Tibial artery (tissue), 4 donors: Measurements from ENCODE around the gene SLC39A10.
"Not testable (repeated sequence)": the region's sequence is repeated elsewhere in the genome, so short reads cannot be mapped to it uniquely, and the experiment has no call there.

Source experiments
- DNase-seq, 2 donors: peaks; one replicate each; pipeline ENCODE4 v3.0.0-alpha.2; 2019
- H3K27ac ChIP-seq, 2 donors: fragments of 200-600 bp; sonication (generic) in 1 of 2; 1 replicate in 1 of 2; 2 replicates in 1 of 2; pipeline ENCODE4 v1.5.1; 2018 to 2019; ENCODE audit warnings: mild to moderate bottlenecking in 1 of 2
- H3K27me3 ChIP-seq, 2 donors: fragments of 200-600 bp; sonication (generic) in 1 of 2; one replicate each; pipeline versions ENCODE4 v1.5.1 to v1.6.0; 2016 to 2019
- H3K36me3 ChIP-seq, 3 donors: fragments of 200-600 bp; sonication (generic) in 2 of 3; one replicate each; pipeline ENCODE4 v1.5.1; 2016 to 2019; ENCODE audit warnings: mild to moderate bottlenecking in 2 of 3
- H3K4me1 ChIP-seq, 4 donors: fragments of 200-600 bp; sonication (generic) in 2 of 4; 1 replicate in 3 of 4; 2 replicates in 1 of 4; pipeline ENCODE4 v1.5.1; 2016 to 2019
- H3K4me3 ChIP-seq, 2 donors: fragments of 200-600 bp; sonication (generic) in 1 of 2; 1 replicate in 1 of 2; 2 replicates in 1 of 2; pipeline ENCODE4 v1.5.1; 2018 to 2019; ENCODE audit warnings: mild to moderate bottlenecking in 2 of 2
- H3K9me3 ChIP-seq, 3 donors: fragments of 200-600 bp; sonication (generic) in 1 of 3; one replicate each; pipeline ENCODE4 v1.5.1; 2016 to 2019
- intact Hi-C: fragments of 100-400 bp; cut with DNase I; formaldehyde crosslinking; loops from one replicate; pipeline ENCODE4 v1.15.0; 2023; ENCODE audit warnings: low total_unique reads
- TF ChIP-seq, protein P1 (sequence below), 2 experiments: fragments of 200-600 bp in 1 of 2; fragments of 450-650 bp in 1 of 2; IDR thresholded peaks; one replicate each; pipeline ENCODE4 v1.5.1; 2017 to 2019; ENCODE audit warnings: antibody characterized with exemption in 2 of 2, mild to moderate bottlenecking in 1 of 2, moderate library complexity in 1 of 2

Gene SLC39A10

DNA sequence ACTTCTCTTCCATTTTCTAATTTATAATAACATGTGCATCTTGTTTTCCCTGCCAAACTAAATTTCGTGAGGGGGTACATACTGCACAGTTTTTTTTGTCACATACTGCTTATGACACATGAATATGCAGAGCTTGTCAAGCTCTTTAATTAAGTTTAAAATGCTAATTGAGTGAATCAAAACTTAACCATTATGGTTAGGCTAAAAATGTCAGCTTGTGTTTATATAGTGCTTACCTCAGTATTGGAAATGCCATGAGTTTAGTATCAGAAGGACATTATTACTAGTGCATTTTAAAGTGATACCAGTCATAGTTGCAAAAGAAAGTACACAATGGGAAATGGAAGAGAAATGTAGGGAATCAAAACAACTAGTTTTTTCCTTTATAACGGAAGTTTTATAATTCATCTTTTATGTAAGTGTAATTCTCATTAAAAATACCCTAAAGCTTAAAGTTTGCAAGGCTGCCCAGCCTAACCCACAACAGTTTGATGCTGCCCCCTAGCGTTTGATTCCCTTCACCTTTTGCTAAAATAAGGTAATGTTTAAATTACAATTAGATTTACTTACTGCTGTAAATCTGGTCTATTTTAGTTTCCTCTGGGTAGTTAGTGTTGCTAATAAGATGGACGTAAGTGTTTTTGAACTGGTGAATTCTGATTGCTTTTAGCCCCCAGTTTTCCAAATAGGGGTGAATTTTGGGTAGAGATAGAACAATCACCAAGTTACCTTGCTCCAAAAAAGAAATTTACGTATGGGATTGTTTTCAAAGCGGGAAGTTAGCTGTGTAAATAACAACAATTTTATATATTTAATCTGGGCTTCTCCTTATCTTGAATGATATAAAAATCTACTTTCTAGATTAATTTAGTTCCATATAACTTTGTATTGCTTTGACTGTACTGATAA is 3.2 kb downstream of the SLC39A10 start:
- DNase-seq = peak; percentile 70 to 71
- H3K27me3 ChIP-seq = no peaks in the 10 kb centered on the region
- H3K9me3 ChIP-seq = no peaks in the 10 kb centered on the region
- peak overlapping the region in 1 of 2 donors; percentile 97 for H3K27ac ChIP-seq
- H3K4me1 ChIP-seq = peaks cover 0 to 36% (median 11%) of the 10 kb centered on the region in 4 donors
- TF ChIP-seq, protein P1, sequence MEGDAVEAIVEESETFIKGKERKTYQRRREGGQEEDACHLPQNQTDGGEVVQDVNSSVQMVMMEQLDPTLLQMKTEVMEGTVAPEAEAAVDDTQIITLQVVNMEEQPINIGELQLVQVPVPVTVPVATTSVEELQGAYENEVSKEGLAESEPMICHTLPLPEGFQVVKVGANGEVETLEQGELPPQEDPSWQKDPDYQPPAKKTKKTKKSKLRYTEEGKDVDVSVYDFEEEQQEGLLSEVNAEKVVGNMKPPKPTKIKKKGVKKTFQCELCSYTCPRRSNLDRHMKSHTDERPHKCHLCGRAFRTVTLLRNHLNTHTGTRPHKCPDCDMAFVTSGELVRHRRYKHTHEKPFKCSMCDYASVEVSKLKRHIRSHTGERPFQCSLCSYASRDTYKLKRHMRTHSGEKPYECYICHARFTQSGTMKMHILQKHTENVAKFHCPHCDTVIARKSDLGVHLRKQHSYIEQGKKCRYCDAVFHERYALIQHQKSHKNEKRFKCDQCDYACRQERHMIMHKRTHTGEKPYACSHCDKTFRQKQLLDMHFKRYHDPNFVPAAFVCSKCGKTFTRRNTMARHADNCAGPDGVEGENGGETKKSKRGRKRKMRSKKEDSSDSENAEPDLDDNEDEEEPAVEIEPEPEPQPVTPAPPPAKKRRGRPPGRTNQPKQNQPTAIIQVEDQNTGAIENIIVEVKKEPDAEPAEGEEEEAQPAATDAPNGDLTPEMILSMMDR (IDR thresholded peaks at IDR 0.05) = peak; percentile 70 to 81
- intact Hi-C loops = loop anchor here (10.0 kb wide), 2 partner anchors 255 to 405 kb away; partner anchors contain the start of gene DNAH7
- H3K36me3 ChIP-seq = no peaks in the 10 kb centered on the region
- H3K4me3 ChIP-seq = peak overlapping the region in 1 of 2 donors; percentile 74

DNA sequence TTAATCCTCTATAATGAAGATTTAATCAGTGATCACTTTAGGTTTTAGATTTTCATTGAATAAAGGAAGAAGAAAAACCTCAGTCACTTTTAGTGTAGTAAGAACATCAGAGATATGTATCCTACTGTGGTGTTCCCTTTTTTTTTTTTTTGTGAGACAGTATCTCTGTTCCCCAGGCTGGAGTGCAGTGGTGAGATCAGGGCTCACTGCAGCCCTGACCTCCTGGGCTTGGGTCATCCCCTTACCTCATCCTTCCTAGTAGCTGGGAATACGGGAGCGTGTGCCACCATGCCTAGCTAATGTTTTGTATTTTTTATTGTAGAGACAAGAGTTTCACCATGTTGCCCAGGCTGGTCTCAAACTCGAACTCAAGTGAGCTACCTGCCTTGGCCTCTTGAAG is 5.1 kb downstream of the SLC39A10 start:
- intact Hi-C loops = loop anchor here (10.0 kb wide), 1 partner anchor 257 kb away; no protein-coding TSS in a partner anchor
- TF ChIP-seq, protein P1 (IDR thresholded peaks at IDR 0.05) = no peak
- Histone ChIP-seq H3K27ac (no peak overlapping the region), H3K27me3 (no peaks in the 10 kb centered on the region), H3K9me3 (no peaks in the 10 kb centered on the region), H3K36me3 (no peaks in the 10 kb centered on the region), H3K4me3 (no peak overlapping the region), H3K4me1 (peaks cover 0 to 52% (median 11%) of the 10 kb centered on the region in 4 donors)
- no peak for DNase-seq

DNA sequence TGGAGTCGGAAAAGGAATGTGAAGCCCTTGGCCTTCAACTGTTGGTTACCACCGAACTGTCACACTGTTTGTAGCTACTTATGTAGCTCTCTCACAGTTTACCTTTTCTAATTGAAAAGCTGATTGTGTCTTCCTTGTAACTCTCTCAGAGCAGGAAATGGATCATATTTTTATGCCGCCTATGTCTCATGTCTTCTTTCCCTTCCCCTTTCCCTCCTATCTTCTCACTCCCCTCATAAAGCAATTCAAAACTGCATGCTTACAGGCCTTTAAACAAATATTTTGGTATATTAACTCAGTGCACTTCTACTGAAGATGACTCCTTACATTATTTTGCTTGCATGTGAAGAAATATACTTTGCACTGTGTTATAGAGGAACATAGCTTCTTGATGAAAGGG is 6.0 kb downstream of the SLC39A10 start:
- DNase-seq = no peak
- H3K36me3 ChIP-seq = no peaks in the 10 kb centered on the region
- TF ChIP-seq, protein P1 (IDR thresholded peaks at IDR 0.05) = no peak
- intact Hi-C loops = loop anchor here (10.0 kb wide), 1 partner anchor 258 kb away; no protein-coding TSS in a partner anchor
- no peaks in the 10 kb centered on the region for H3K27me3 ChIP-seq
- no peaks in the 10 kb centered on the region for H3K9me3 ChIP-seq
- H3K4me3 ChIP-seq = no peak overlapping the region
- H3K4me1 ChIP-seq = peaks cover 0 to 52% (median 11%) of the 10 kb centered on the region in 4 donors
- H3K27ac ChIP-seq = no peak overlapping the region

DNA sequence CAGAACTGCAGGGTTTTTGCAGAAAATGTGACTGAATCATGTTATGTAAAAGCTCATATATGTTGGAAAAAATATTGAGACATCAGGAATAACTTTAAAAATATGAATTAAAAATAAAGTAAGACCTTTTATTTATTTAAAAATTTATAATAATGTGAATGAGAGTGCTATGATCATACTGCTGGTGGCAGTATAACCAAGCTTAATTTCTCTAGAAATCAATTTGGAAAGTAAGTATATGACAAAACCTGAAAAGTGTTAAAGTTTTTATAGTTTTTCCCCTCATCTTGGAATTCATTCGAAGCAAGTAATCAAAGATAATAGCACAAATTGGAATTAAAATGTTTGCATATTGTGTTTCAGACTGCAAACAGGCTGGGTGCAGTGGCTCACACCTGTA is 7.5 kb downstream of the SLC39A10 start:
- intact Hi-C loops = loop anchor here (10.0 kb wide), 1 partner anchor 260 kb away; no protein-coding TSS in a partner anchor
- peaks cover 0 to 39% (median 4%) of the 10 kb centered on the region in 4 donors for H3K4me1 ChIP-seq

DNA sequence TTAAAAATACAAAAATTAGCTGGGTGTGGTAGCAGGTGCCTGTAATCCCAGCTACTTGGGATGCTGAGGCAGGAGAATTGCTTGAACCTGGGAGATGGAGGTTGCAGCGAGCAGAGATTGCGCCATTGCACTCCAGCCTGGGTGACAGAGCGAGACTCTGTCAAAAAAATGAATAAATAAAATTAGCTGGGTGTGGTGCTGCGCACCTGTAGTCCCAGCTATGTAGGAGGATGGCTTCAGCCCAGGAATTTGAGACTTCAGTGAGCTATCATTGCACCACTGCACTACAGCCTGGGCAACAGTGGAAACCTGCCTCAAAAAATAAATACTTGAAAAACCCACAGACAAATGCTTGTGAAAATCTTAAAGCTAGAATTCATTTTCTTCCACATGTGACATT is 8.1 kb downstream of the SLC39A10 start:
- DNase-seq = not testable (repeated sequence)

More for the DNA sequence above, 7.5 kb downstream of the SLC39A10 start:
- Histone ChIP-seq H3K4me3 (no peak overlapping the region), H3K27ac (no peak overlapping the region), H3K27me3 (no peaks in the 10 kb centered on the region), H3K9me3 (no peaks in the 10 kb centered on the region), H3K36me3 (no peaks in the 10 kb centered on the region)
- TF ChIP-seq, protein P1 (IDR thresholded peaks at IDR 0.05) = no peak
- DNase-seq = no peak

More for the DNA sequence above, 8.1 kb downstream of the SLC39A10 start:
- H3K9me3 ChIP-seq, H3K4me3 ChIP-seq, H3K27ac ChIP-seq, H3K36me3 ChIP-seq, H3K27me3 ChIP-seq: not testable (repeated sequence)
- intact Hi-C loops = loop anchor here (10.0 kb wide), 1 partner anchor 260 kb away; no protein-coding TSS in a partner anchor
- peaks cover 0 to 33% (median 0%) of the 10 kb centered on the region in 4 donors for H3K4me1 ChIP-seq
